ENCODE measurements around the gene KPNA2. TPM values are rescaled to one million over a fixed set of nuclear protein-coding genes. Genes with fewer than 3 reads are reported as not detected.
A peak's percentile ranks its signal among the peaks of the same experiment; 100 is the strongest.
"Not testable (repeated sequence)": the region's sequence is repeated elsewhere in the genome, so short reads cannot be mapped to it uniquely, and the experiment has no call there.

The KPNA2 gene
- total RNA-seq, 2 donors from 2014 or later = 193 to 201 TPM

DNA sequence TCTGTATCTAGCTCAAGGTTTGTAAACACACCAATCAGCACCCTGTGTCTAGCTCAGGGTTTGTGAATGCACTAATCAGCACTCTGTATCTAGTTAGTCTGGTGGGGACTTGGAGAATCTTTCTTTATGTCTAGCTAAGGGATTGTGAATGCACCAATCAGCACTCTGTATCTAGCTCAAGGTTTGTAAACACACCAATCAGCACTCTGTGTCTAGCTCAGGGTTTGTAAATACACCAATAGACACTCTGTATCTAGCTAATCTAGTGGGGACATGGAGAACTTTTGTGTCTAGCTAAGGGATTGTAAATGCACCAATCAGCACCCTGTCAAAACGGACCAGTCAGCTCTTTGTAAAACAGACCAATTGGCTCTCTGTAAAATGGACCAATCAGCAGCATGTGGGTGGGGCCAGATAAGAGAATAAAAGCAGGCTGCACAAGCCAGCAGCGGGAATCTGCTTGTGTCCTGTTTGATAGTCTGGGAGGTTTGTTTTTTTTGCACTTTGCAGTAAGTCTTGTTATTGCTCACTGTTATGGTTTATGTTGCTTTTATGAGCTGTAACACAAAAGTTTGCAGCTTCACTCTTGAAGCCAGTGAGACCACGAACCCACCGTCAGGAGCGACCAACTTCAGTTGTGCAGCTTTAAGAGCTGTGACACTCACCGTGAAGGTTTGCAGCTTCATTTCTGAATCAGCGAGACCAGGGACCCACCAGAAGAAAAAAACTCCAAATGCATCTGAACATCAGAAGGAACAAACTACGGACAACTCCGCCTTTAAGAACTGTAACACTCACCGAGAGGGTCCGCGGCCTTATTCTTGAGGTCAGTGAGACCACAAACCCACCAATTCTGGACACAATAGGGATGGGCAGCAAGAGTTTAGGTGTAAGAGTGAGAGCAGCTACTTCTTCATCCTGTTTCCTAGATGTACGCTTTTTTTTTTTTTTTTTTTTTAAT is 46.0 kb downstream of the KPNA2 start:
- H3K27ac Mint-ChIP-seq; H3K9me3 Mint-ChIP-seq; H3K27me3 Mint-ChIP-seq (ENCODE audit: low read depth); H3K36me3 Mint-ChIP-seq (ENCODE audit: insufficient read depth in 2 of 2); H3K4me3 Mint-ChIP-seq: not testable (repeated sequence)
- H3K4me1 Mint-ChIP-seq (ENCODE audit: low read depth) = peaks cover 22% of the 10 kb centered on the region
- peak; percentile 51 to 69 for ATAC-seq (replicated peaks in 1 of 2)
- peak; percentile 9 to 44 for DNase-seq

DNA sequence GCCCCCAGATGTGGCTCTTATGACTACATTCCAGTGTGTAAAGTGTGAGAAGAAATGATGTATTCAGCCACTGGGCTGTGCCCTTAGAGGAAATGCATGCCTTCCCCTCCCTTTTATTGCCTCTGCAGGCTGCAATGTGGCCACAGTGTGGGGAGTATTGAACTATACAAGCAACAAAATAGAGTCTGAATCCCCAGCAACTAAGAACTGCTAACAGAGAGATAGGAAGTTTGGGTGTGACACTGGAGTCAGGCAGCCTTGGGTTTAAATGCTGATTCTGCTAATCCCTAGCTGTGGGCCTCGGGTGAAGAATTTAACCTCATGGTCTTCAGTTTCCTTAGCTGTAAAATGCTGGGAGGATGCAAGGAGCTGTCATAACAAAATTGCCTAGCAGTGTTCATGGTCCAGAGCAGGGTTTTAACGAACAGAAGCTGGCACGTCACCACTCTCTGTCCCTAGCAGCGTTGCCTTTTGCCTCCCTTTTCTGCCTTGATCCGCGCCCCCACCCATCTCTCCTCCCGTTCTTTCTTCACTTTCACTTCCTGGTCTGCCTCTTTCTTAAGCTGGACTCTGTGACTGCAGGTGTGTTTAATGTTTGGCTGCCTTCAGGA is 50.3 kb downstream of the KPNA2 start:
- H3K4me3 Mint-ChIP-seq = peak overlapping the region; percentile 64 to 80
- DNase-seq (no peak), ATAC-seq (replicated peaks in 1 of 2) (peak in 1 of 2 donors; percentile 21)
- peaks cover 11% of the 10 kb centered on the region for H3K27me3 Mint-ChIP-seq (ENCODE audit: low read depth)
- H3K27ac Mint-ChIP-seq = peak overlapping the region; percentile 88
- peaks cover 3% of the 10 kb centered on the region in 2 donors for H3K9me3 Mint-ChIP-seq
- H3K4me1 Mint-ChIP-seq (ENCODE audit: low read depth) = peaks cover 54% of the 10 kb centered on the region
- H3K36me3 Mint-ChIP-seq (ENCODE audit: insufficient read depth in 2 of 2) = no peaks in the 10 kb centered on the region

DNA sequence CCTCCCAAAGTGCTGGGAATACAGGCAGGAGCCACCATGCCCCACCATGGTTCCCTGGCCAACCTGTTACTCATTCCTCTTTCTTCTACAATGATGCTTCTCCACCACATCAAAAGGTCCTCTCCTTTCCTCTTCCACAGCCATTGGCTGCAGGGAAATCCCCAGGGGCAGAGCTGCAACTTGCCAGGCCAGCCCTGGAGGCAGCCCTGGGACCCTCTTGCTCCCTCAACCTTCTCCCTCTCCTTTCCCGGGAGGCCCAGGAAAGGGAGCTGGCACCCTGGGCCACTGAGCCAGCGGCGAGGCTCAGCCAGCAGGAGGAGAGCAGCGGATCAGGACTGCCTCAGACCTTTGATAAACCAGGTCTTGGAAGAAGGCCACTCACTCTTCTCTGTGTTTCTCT is 51.1 kb downstream of the KPNA2 start:
- not testable (repeated sequence) for H3K9me3 Mint-ChIP-seq; H3K36me3 Mint-ChIP-seq (ENCODE audit: insufficient read depth in 2 of 2)
- Mint-ChIP-seq H3K27me3 (ENCODE audit: low read depth) (peaks cover 11% of the 10 kb centered on the region), H3K27ac (peak overlapping the region; percentile 88), H3K4me1 (ENCODE audit: low read depth) (peaks cover 51% of the 10 kb centered on the region), H3K4me3 (peak overlapping the region; percentile 64 to 80)
- DNase-seq (peak; percentile 22 to 30), ATAC-seq (replicated peaks in 1 of 2) (peak; percentile 44 to 60)

DNA sequence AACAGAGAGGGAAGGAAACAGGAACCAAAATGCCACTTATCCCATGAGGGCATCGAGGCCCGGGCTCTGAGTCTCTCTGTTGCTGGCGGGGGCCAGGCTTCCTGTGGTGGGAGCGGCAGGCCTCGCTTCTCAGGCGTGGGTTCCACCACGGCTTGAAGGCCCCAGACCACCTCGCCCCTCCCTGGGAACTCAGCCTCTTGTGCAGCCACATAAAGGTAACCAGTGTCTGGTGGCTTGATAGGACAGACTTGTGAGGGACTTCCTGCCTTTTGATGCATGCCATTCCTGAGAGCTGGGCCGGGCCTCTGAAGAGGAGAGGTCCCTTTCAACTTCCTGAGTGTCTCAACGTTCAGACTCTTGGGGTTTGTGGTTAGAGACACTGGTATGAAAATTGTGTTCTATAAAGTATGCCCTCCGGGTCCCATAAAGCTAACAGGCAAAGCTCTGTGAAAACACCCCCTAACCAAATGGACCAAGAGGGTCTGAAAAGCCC is 51.6 kb downstream of the KPNA2 start:
- Mint-ChIP-seq H3K27me3 (ENCODE audit: low read depth) (peaks cover 11% of the 10 kb centered on the region), H3K4me1 (ENCODE audit: low read depth) (peaks cover 50% of the 10 kb centered on the region), H3K4me3 (peak overlapping the region; percentile 64 to 80), H3K27ac (peak overlapping the region; percentile 52)
- DNase-seq (peak; percentile 10 to 33), ATAC-seq (replicated peaks in 1 of 2) (peak; percentile 49 to 64)
- H3K36me3 Mint-ChIP-seq (ENCODE audit: insufficient read depth in 2 of 2); H3K9me3 Mint-ChIP-seq: not testable (repeated sequence)

DNA sequence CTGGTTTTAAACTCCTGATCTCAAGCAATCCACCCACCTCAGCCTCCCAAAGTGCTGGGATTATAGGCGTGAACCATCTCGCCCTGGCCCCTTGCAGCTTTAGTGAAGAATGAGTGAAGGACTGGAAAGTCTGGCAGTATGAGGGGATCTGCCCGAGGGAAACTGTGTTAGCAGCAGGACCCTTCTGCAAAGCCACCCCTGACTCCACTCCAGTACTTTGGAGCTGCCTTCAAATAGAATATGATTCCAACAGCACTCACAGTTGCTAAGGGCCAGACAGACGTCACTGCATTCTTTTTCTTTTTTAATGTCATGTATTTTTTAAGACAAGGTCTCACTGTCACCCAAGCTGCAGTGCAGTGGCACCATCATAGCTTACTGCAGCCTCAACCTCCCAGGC is 52.3 kb downstream of the KPNA2 start:
- ATAC-seq (replicated peaks in 1 of 2) (no peak), DNase-seq (no peak)
- peaks cover 50% of the 10 kb centered on the region for H3K4me1 Mint-ChIP-seq (ENCODE audit: low read depth)
- H3K4me3 Mint-ChIP-seq = no peak overlapping the region
- peaks cover 11% of the 10 kb centered on the region for H3K27me3 Mint-ChIP-seq (ENCODE audit: low read depth)
- H3K27ac Mint-ChIP-seq = no peak overlapping the region
- no peaks in the 10 kb centered on the region for H3K9me3 Mint-ChIP-seq
- no peaks in the 10 kb centered on the region for H3K36me3 Mint-ChIP-seq (ENCODE audit: insufficient read depth in 2 of 2)

DNA sequence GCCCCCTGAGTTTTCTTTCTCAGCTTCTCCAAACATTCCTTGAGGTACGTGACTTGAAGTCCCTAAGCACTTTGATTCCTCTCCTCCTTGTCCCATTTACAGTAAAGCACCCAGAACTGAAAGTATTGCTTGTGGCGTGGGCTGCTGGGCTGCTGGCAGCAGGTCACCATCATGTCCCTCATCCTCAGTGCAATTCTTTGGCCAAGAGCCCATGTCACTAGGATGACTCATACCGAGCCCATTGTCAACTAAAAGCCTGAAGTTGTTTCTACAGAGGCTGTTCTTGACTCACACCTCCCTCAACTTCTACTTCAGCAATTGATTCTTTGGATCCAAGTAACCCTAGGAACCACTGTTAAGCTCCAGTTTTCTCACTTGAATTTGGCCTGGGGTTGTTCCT is 54.3 kb downstream of the KPNA2 start:
- H3K27ac Mint-ChIP-seq = no peak overlapping the region
- peaks cover 50% of the 10 kb centered on the region for H3K4me1 Mint-ChIP-seq (ENCODE audit: low read depth)
- H3K9me3 Mint-ChIP-seq = no peaks in the 10 kb centered on the region
- peak; percentile 77 to 84 for ATAC-seq (replicated peaks in 1 of 2)
- no peaks in the 10 kb centered on the region for H3K36me3 Mint-ChIP-seq (ENCODE audit: insufficient read depth in 2 of 2)
- peaks cover 11% of the 10 kb centered on the region for H3K27me3 Mint-ChIP-seq (ENCODE audit: low read depth)
- no peak overlapping the region for H3K4me3 Mint-ChIP-seq
- peak; percentile 48 to 59 for DNase-seq

DNA sequence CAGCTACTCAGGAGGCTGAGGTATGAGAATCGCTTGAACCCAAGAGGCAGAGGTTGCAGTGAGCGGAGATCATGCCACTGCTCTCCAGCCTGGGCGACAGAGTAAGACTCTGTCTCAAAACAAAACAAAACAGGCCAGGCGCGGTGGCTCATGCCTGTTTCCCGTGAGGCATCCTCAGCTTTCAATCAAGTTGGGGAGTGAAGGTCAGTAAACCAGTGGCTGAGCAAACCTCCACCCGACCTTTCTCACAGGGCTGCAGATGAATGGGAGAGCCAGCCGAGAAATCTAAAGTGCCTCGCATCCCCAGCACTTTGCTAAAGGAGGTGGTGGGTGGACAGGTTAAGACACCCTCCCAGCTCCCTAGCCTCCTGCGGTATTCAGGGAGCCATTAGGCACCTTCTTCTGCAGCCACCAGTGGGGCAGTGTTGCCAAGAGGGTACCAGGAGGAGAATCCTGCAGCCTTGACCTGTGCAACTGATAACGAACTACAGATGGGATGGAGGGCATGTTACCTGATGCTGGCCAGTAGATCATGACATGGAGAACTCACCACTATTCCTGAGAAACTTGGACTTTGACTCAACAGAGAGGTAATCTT is 59.0 kb downstream of the KPNA2 start:
- DNase-seq (no peak), ATAC-seq (replicated peaks in 1 of 2) (no peak)
- Mint-ChIP-seq H3K4me3 (no peak overlapping the region), H3K27ac (no peak overlapping the region), H3K36me3 (ENCODE audit: insufficient read depth in 2 of 2) (no peaks in the 10 kb centered on the region), H3K4me1 (ENCODE audit: low read depth) (peaks cover 14% of the 10 kb centered on the region), H3K27me3 (ENCODE audit: low read depth) (no peaks in the 10 kb centered on the region), H3K9me3 (no peaks in the 10 kb centered on the region)

DNA sequence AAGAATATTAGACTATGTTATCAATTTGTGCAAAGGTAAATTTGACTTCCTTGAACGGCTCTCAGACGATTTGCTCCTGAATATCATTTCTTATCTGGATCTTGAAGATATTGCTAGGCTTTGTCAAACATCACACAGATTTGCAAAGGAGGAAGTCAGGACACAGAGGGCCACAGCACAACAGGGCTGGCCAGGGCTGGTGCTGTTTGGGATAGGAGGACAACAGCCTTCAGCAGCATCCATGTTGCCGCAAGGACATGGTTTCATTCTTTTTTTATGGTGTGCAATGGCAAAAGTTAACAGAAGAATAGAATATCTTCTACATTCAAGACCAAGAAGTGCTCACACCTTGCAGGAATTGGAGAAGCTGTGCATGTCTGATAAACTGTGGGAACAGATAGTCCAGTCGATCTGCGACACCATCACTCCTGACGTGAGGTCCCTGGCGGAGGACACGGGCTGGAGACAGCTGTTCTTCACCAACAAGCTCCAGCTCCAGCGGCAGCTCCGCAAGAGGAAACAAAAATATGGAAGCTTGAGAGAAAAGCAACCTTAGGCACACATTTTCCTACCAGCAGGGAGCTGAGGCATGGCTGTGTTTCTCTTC is 59.8 kb downstream of the KPNA2 start:
- no peaks in the 10 kb centered on the region for H3K36me3 Mint-ChIP-seq (ENCODE audit: insufficient read depth in 2 of 2)
- no peak for ATAC-seq (replicated peaks in 1 of 2)
- no peaks in the 10 kb centered on the region for H3K27me3 Mint-ChIP-seq (ENCODE audit: low read depth)
- no peak overlapping the region for H3K27ac Mint-ChIP-seq
- H3K4me3 Mint-ChIP-seq = no peak overlapping the region
- no peak for DNase-seq
- peaks cover 11% of the 10 kb centered on the region for H3K4me1 Mint-ChIP-seq (ENCODE audit: low read depth)
- H3K9me3 Mint-ChIP-seq = no peaks in the 10 kb centered on the region

DNA sequence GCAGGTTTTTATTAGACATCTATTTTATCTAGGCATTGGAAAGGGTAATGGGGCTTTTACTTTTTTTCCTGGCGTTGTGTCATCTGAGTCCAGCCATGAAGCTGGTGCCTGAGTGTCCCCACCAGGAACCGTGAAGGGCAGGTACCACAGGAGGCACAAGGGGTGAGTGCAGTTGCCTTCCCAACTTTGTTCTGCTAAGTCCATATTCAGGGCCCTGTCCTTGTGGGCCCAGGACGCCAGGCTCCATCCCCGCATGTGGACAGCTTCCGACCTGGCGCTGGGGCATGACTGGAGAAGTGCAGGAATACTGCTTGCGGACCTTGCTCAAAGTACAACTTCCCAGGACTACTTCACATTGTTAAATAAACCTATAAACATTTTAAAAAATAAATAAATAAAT is 60.6 kb downstream of the KPNA2 start:
- no peak for DNase-seq
- Mint-ChIP-seq H3K27ac (no peak overlapping the region), H3K36me3 (ENCODE audit: insufficient read depth in 2 of 2) (no peaks in the 10 kb centered on the region), H3K27me3 (ENCODE audit: low read depth) (no peaks in the 10 kb centered on the region), H3K9me3 (no peaks in the 10 kb centered on the region), H3K4me3 (no peak overlapping the region), H3K4me1 (ENCODE audit: low read depth) (peaks cover 14% of the 10 kb centered on the region)
- no peak for ATAC-seq (replicated peaks in 1 of 2)

Other genes starting within 250 kb of the KPNA2 start
- gene BPTF, start 210.2 kb upstream of the KPNA2 start, total RNA-seq = 10 to 100 TPM; 86.9 to 95.1 TPM
- 10 to 100 TPM; 16.2 to 24.8 TPM for gene C17orf58, start 39.3 kb upstream of the KPNA2 start, total RNA-seq
- 100 to 1,000 TPM; 185 to 224 TPM for gene AMZ2, start 212.3 kb downstream of the KPNA2 start, total RNA-seq